GM19455 (cell line): ENCODE data around the gene SDF4.

Experiments
- ATAC-seq: cut with Tn5 transposase; IDR thresholded peaks from one replicate; pipeline ENCODE4 v1.9.1; 2021; ENCODE audit not compliant: unreplicated experiment

SDF4 gene

DNA sequence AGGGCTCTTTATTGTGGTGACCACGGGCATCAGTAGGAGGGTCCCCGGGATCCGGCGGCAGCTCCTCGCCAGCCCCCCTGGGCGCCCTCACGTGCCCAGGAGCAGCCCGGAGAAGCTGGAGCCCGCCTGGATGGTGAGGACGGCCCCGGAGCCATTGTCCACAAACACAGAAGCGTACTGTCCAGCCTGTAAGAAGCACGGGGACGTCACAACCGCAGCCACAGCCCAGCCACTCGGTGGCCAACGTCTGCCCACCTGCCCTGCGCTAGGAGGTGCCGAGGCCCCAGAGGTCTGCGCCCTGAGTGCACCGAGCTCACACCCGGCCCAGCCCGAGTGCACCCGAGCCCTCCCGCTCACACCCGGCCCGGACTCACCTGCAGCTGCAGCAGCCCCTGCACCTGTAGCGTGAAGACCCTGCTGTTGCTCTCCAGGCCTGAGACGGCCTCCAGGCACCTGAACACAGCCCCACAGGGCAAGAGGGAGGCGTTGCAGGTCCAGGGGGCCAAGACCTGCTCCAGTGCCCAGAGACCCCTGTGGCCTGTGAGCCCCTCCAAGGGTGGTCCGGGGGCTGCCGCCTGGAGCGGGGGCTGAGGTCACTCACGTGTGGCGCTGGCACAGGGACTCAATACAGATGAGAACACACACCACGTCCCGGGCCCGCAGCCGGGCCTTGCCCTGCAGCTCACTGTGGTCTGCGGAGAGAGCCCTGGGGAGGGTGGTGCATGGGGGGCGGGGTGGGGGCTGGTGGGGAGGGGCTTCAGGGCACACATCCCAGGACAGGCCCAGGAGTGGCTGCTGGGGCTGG is 10.9 kb upstream of the SDF4 start:
- ATAC-seq = no peak

GRCh38 chr1:1241588-1242219 is 9.9 kb upstream of the SDF4 start:
- no peak for ATAC-seq

GRCh38 chr1:1240822-1241587 is 9.2 kb upstream of the SDF4 start:
- no peak for ATAC-seq

DNA sequence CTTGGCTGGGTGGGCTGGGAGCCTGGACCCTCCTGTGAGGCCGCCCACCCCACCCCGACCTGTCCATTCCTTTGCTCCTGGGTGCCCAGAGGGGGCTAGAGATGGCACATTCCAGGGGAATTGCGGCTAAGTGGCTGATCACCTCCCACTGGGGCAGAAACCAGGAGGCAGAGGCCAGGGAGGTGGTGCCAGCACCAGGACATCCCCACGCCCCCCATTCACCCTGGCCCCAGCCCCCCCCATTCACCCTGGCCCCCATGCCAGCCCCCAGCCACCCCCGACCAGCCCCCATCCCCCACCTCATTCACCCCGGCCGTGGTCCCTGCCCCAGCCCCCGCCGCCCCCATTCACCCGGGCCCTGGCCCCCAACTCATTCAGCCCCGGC is 8.5 kb upstream of the SDF4 start:
- ATAC-seq = no peak

DNA sequence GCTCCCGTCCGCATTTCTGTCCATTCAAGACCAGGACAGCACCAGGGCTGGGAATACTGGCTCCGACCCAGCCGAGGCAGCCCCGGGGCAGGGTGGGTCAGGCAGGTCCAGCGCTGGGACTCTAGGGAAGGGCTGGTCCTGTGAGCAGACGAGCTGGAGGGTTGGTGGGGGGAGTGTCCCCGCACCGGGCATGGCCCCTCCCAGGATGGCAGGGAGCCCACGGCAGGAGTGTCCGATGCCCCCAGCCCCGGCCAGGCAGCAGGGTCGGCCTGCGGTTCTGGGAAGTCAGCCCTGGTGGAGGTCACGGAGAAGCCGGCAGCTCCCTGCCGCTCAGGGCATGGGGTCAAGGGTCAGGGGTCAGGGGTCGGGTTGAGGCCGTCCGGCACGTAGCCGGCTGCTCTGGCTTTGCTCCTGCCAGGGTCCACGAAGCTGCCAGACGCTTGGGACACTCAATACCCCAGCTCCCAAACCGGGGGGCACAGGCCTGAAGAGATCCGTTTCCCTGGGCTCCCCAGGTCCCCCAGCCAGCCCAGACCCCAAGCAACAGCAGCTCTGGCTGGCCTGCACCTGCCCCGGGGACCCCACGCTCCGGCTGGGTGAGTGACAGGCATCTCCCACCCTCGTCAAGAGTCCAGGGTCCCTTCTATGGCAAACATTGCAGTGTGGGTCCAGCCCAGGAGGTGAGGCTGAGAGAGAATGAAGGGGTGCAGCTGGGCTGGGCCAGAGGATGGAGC is 8.0 kb upstream of the SDF4 start:
- no peak for ATAC-seq

GRCh38 chr1:1239227-1239613 is 7.4 kb upstream of the SDF4 start:
- ATAC-seq = no peak

- ATAC-seq = no peak
These were observed 6.9 kb upstream of the SDF4 start for GRCh38 chr1:1238702-1239178.

DNA sequence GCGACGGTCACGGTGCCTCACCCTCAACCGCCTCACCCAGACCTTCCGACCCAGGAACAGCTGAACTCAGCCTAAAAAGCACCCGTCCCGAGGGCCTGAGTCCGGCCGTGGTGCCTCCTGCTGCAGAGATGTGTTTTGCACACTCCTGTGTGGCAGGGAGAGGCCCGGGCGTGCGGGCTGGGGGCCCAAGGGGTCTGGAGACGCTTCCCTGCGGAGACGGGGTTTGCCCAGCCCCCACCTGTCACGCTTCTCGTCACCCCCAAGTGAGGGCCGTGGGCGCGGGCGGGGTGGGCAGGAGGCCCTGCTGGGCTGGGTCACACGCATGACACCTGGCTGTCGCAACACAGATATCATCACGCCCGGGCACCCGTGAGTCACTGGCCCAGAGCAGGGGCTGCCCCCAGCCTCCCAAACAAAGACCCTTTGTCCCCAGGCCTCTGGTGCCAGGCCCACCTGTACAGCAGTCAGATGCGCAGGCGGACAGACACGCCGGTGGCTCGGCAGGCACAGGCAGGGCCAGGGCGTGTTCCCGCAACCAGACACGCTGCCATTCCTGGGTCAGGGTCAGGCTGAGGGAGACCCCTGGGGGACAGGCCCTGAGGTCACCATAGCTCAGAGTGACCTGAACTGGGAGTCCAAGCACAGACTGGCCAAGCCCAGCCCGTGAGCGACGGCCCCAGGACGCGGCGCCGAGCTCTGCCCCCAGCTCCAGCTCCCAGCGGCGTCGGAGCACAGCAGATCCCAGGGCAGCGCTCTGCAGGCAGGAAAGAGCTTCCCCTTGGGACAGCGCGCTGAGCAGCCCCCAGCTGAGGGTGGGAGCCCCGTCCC is 6.3 kb upstream of the SDF4 start:
- ATAC-seq = no peak

GRCh38 chr1:1236945-1237873 is 5.4 kb upstream of the SDF4 start:
- ATAC-seq = no peak

GRCh38 chr1:1236176-1236763 is 4.5 kb upstream of the SDF4 start:
- no peak for ATAC-seq

GRCh38 chr1:1235016-1235744 is 3.4 kb upstream of the SDF4 start:
- no peak for ATAC-seq

- ATAC-seq = no peak
These were observed 2.5 kb upstream of the SDF4 start for GRCh38 chr1:1234180-1234808.

- ATAC-seq = no peak
These were observed 1.7 kb upstream of the SDF4 start for GRCh38 chr1:1233567-1233892.

GRCh38 chr1:1232796-1233566 is 1.2 kb upstream of the SDF4 start:
- ATAC-seq = no peak

DNA sequence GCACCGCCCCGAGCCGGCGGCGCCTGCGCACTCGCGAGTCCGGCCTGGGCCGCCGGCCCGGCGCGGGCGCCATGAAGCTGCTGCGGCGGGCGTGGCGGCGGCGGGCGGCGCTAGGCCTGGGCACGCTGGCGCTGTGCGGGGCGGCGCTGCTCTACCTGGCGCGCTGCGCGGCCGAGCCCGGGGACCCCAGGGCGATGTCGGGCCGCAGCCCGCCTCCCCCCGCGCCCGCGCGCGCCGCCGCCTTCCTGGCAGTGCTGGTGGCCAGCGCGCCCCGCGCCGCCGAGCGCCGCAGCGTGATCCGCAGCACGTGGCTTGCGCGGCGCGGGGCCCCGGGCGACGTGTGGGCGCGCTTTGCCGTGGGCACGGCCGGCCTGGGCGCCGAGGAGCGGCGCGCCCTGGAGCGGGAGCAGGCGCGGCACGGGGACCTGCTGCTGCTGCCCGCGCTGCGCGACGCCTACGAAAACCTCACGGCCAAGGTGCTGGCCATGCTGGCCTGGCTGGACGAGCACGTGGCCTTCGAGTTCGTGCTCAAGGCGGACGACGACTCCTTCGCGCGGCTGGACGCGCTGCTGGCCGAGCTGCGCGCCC is 501 bp upstream of the SDF4 start, which contains the start of gene B3GALT6:
Gene B3GALT6, plus strand, starts transcription at position 30 of the 588 bp plus-strand sequence. Its CDS starts 42 bp downstream, at position 72.
- ATAC-seq = no peak

- ATAC-seq = no peak
These were observed 973 bp downstream of the SDF4 start for GRCh38 chr1:1230656-1231399.
